ENCODE data around the gene PCMTD2. TPM values are rescaled to one million over a fixed set of nuclear protein-coding genes. Genes with fewer than 3 reads are reported as not detected.

PCMTD2 gene
- total RNA-seq, 4 donors from 2014 or later, result 36.5 to 54.8 (median 44.5) TPM

DNA sequence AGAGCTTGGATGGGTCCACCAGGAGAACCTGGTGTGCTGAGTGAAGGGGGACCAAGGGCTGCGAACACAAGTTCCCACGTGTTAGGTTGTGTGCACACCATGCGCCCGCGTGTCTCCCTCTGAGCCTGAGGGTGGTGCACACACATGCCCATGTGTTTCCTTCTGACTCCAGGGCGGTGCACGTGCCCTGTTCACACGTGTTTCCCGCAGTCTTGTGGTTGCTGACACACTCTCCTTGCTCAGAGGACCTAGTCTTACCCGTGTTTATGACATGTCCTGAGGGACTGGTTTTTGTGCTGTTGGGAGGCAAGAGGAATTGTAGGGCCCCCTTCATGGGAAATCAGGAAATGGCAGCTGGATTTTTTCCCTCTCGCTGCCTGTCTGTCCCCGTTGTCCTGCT is 36.3 kb upstream of the PCMTD2 start:
- H3K27me3 ChIP-seq, result peaks cover 0 to 19% (median 0%) of the 10 kb centered on the region in 4 donors
- 83% methylated on average over 12 of the region's 12 CpGs for WGBS
- no peaks in the 10 kb centered on the region for H3K9me3 ChIP-seq
- no peak overlapping the region for H3K4me3 ChIP-seq
- H3K36me3 ChIP-seq, result no peaks in the 10 kb centered on the region
- DNase-seq (ENCODE audit: extremely low spot score), result no peak
- TF ChIP-seq EP300 (IDR thresholded peaks at IDR 0.05) (no peak), POLR2A (IDR thresholded peaks at IDR 0.05; ENCODE audit: low read depth) (no peak), POLR2AphosphoS5 (IDR thresholded peaks at IDR 0.05) (no peak)
- TF ChIP-seq, protein P1, sequence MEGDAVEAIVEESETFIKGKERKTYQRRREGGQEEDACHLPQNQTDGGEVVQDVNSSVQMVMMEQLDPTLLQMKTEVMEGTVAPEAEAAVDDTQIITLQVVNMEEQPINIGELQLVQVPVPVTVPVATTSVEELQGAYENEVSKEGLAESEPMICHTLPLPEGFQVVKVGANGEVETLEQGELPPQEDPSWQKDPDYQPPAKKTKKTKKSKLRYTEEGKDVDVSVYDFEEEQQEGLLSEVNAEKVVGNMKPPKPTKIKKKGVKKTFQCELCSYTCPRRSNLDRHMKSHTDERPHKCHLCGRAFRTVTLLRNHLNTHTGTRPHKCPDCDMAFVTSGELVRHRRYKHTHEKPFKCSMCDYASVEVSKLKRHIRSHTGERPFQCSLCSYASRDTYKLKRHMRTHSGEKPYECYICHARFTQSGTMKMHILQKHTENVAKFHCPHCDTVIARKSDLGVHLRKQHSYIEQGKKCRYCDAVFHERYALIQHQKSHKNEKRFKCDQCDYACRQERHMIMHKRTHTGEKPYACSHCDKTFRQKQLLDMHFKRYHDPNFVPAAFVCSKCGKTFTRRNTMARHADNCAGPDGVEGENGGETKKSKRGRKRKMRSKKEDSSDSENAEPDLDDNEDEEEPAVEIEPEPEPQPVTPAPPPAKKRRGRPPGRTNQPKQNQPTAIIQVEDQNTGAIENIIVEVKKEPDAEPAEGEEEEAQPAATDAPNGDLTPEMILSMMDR (IDR thresholded peaks at IDR 0.05), result no peak
- intact Hi-C loops (cut with DNase I), result no loop called here
- no peak overlapping the region for H3K27ac ChIP-seq (replicated peaks in 1 of 4)
- peaks cover 16 to 34% (median 28%) of the 10 kb centered on the region in 4 donors for H3K4me1 ChIP-seq

GRCh38 chr20:64219730-64220129 is 35.8 kb upstream of the PCMTD2 start:
- peaks cover 0 to 25% (median 0%) of the 10 kb centered on the region in 4 donors for H3K27me3 ChIP-seq
- TF ChIP-seq POLR2AphosphoS5 (IDR thresholded peaks at IDR 0.05) (no peak), EP300 (IDR thresholded peaks at IDR 0.05) (no peak), POLR2A (IDR thresholded peaks at IDR 0.05; ENCODE audit: low read depth) (no peak)
- TF ChIP-seq, protein P1 (IDR thresholded peaks at IDR 0.05), result no peak
- intact Hi-C loops (cut with DNase I), result no loop called here
- peaks cover 18 to 34% (median 28%) of the 10 kb centered on the region in 4 donors for H3K4me1 ChIP-seq
- WGBS, result 76% methylated on average over 13 of the region's 16 CpGs
- DNase-seq (ENCODE audit: extremely low spot score), result no peak
- H3K27ac ChIP-seq (replicated peaks in 1 of 4), result no peak overlapping the region
- H3K9me3 ChIP-seq, result no peaks in the 10 kb centered on the region
- H3K4me3 ChIP-seq, result no peak overlapping the region
- no peaks in the 10 kb centered on the region for H3K36me3 ChIP-seq

- 74% methylated on average over 6 of the region's 8 CpGs for WGBS
- peaks cover 0 to 32% (median 0%) of the 10 kb centered on the region in 4 donors for H3K27me3 ChIP-seq
- no peak for DNase-seq (ENCODE audit: extremely low spot score)
- TF ChIP-seq POLR2AphosphoS5 (IDR thresholded peaks at IDR 0.05) (no peak), EP300 (IDR thresholded peaks at IDR 0.05) (no peak), POLR2A (IDR thresholded peaks at IDR 0.05; ENCODE audit: low read depth) (no peak)
- TF ChIP-seq, protein P1 (IDR thresholded peaks at IDR 0.05), result no peak
- intact Hi-C loops (cut with DNase I), result no loop called here
- no peak overlapping the region for H3K4me3 ChIP-seq
- H3K36me3 ChIP-seq, result no peaks in the 10 kb centered on the region
- H3K9me3 ChIP-seq, result no peaks in the 10 kb centered on the region
- H3K4me1 ChIP-seq, result peaks cover 18 to 39% (median 27%) of the 10 kb centered on the region in 4 donors
- H3K27ac ChIP-seq (replicated peaks in 1 of 4), result no peak overlapping the region
Observed at GRCh38 chr20:64220420-64220819, 35.1 kb upstream of the PCMTD2 start.

- intact Hi-C loops (cut with DNase I), result no loop called here
Observed at GRCh38 chr20:64220891-64221527, 34.5 kb upstream of the PCMTD2 start.

More at GRCh38 chr20:64220891-64221527, 34.5 kb upstream of the PCMTD2 start:
- H3K36me3 ChIP-seq, result no peaks in the 10 kb centered on the region
- 77% methylated on average over 14 of the region's 17 CpGs for WGBS
- TF ChIP-seq POLR2AphosphoS5 (IDR thresholded peaks at IDR 0.05), result no peak
- TF ChIP-seq EP300 (IDR thresholded peaks at IDR 0.05), result no peak
- TF ChIP-seq, protein P1 (IDR thresholded peaks at IDR 0.05), result no peak
- TF ChIP-seq POLR2A (IDR thresholded peaks at IDR 0.05; ENCODE audit: low read depth), result no peak
- no peaks in the 10 kb centered on the region for H3K9me3 ChIP-seq
- peaks cover 14 to 34% (median 22%) of the 10 kb centered on the region in 4 donors for H3K4me1 ChIP-seq
- H3K27ac ChIP-seq (replicated peaks in 1 of 4), result no peak overlapping the region
- peaks cover 0 to 38% (median 0%) of the 10 kb centered on the region in 4 donors for H3K27me3 ChIP-seq
- DNase-seq (ENCODE audit: extremely low spot score), result no peak
- H3K4me3 ChIP-seq, result no peak overlapping the region
